PC-9 (cell line): Measurements from ENCODE around the gene RASGEF1C. TPM values are rescaled to one million over a fixed set of nuclear protein-coding genes. Genes with fewer than 3 reads are reported as not detected.

Source experiments
- BruUV-seq: library from RNA; stranded (reverse); fragments of 400-500 nt; replicated peaks from 2 replicates; lab custom pipeline; 2021; lab: Mats Ljungman, UMichigan
- CTCF ChIA-PET: fragments of 300-600 bp; sonication (Branson Sonifier 250); formaldehyde crosslinking; loops from one replicate; lab custom pipeline; 2022; ENCODE audit warnings: antibody characterized with exemption; lab: Charles Lee
- POLR2A ChIA-PET: fragments of 300-600 bp; sonication (Branson Sonifier 250); formaldehyde crosslinking; loops from one replicate; lab custom pipeline; 2022; ENCODE audit warnings: antibody characterized with exemption; ENCODE audit not compliant: unreplicated experiment; lab: Charles Lee
- DNase-seq, 2 experiments: peaks; one replicate each; pipeline versions ENCODE4 v3.0.0 to v3.0.0-alpha.2; 2015 to 2022; ENCODE audit warnings: mixed read lengths in 1 of 2
- H2AFZ ChIP-seq: fragments of 200-600 bp; sonication (generic); 2 replicates; pipeline ENCODE4 v1.8.1; 2017; ENCODE audit warnings: antibody characterized with exemption
- H3F3A ChIP-seq: fragments of 200-600 bp; sonication (generic); 2 replicates; pipeline ENCODE4 v1.8.1; 2017; ENCODE audit warnings: antibody characterized with exemption, mild to moderate bottlenecking, low read depth; ENCODE audit not compliant: insufficient read depth
- H3K27ac ChIP-seq: fragments of 200-600 bp; sonication (generic); 2 replicates; pipeline ENCODE4 v1.6.1; 2016; ENCODE audit warnings: mixed run types
- H3K27me3 ChIP-seq: fragments of 200-600 bp; sonication (generic); 2 replicates; pipeline ENCODE4 v1.6.1; 2016; ENCODE audit warnings: low read depth, mixed run types; ENCODE audit not compliant: insufficient read depth
- H3K36me3 ChIP-seq: fragments of 200-600 bp; sonication (generic); 2 replicates; pipeline ENCODE4 v1.6.1; 2016; ENCODE audit warnings: low read depth, mixed run types
- H3K4me1 ChIP-seq: fragments of 200-600 bp; sonication (generic); replicated peaks from 2 replicates; pipeline ENCODE4 v1.6.1; 2016; ENCODE audit warnings: mixed run types; ENCODE audit not compliant: insufficient read depth
- H3K4me2 ChIP-seq: fragments of 200-600 bp; sonication (generic); 2 replicates; pipeline ENCODE4 v1.6.1; 2017; ENCODE audit warnings: mixed run types
- H3K4me3 ChIP-seq: fragments of 200-600 bp; sonication (generic); 2 replicates; pipeline ENCODE4 v1.6.1; 2016; ENCODE audit warnings: mixed run types
- H3K79me2 ChIP-seq: fragments of 200-600 bp; sonication (generic); 2 replicates; pipeline ENCODE4 v1.6.1; 2017; ENCODE audit warnings: low read depth, mixed run types
- H3K9me2 ChIP-seq: fragments of 200-600 bp; sonication (generic); 2 replicates; pipeline ENCODE4 v1.8.1; 2017; ENCODE audit warnings: mild to moderate bottlenecking; ENCODE audit not compliant: insufficient read depth
- H3K9me3 ChIP-seq: fragments of 200-600 bp; sonication (generic); 2 replicates; pipeline ENCODE4 v1.8.1; 2016; ENCODE audit warnings: low read depth; ENCODE audit not compliant: insufficient read depth
- H4K20me1 ChIP-seq: fragments of 200-600 bp; sonication (generic); 2 replicates; pipeline ENCODE4 v1.8.1; 2017; ENCODE audit not compliant: insufficient read depth
- EZH2 ChIP-seq: fragments of 200-600 bp; sonication (generic); IDR thresholded peaks from 2 replicates; pipeline ENCODE4 v1.8.0; 2017; ENCODE audit warnings: antibody characterized with exemption, low read depth
- intact Hi-C: fragments of 100-400 bp; cut with micrococcal nuclease; formaldehyde crosslinking; loops from one replicate; pipeline ENCODE4 v1.10.0; 2022; ENCODE audit not compliant: unreplicated experiment
- total RNA-seq: library from RNA; stranded (reverse); gene quantifications from 2 replicates; pipeline ENCODE4 v1.2.3, GENCODE V29; 2021
- TF ChIP-seq, protein P1 (sequence below): fragments of 200-600 bp; sonication (generic); conservative IDR thresholded peaks from 2 replicates; pipeline ENCODE4 v1.6.1; 2017; ENCODE audit warnings: mixed run types, antibody characterized with exemption, mild to moderate bottlenecking, moderate library complexity

The RASGEF1C gene
- total RNA-seq, 1 experiment from 2014 or later = not detected

DNA sequence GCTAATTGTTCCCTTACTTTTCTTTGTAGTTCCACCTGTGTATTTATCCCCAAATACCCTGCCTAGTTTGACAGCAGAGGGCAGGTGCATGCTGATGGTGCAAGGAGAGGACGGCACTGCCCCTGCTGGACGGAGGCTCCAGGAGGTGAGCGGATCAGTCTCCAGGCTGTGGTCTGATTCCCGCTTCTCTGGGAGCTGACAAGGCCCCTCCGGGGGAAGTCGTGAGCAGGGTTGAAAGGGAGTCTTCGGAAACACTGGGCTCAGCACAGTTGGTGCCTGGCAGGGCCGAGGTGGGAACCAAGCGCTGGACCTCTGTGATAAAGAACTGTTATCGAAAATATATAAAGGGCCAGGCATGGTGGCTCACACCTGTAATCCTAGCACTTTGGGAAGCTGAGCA lies 52.9 kb downstream of the RASGEF1C start:
- intact Hi-C loops = no loop called here
- no peak for TF ChIP-seq EZH2
- TF ChIP-seq, protein P1, sequence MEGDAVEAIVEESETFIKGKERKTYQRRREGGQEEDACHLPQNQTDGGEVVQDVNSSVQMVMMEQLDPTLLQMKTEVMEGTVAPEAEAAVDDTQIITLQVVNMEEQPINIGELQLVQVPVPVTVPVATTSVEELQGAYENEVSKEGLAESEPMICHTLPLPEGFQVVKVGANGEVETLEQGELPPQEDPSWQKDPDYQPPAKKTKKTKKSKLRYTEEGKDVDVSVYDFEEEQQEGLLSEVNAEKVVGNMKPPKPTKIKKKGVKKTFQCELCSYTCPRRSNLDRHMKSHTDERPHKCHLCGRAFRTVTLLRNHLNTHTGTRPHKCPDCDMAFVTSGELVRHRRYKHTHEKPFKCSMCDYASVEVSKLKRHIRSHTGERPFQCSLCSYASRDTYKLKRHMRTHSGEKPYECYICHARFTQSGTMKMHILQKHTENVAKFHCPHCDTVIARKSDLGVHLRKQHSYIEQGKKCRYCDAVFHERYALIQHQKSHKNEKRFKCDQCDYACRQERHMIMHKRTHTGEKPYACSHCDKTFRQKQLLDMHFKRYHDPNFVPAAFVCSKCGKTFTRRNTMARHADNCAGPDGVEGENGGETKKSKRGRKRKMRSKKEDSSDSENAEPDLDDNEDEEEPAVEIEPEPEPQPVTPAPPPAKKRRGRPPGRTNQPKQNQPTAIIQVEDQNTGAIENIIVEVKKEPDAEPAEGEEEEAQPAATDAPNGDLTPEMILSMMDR = no peak
- Histone ChIP-seq H3K27me3 (peaks cover 52% of the 10 kb centered on the region), H3K4me3 (no peak overlapping the region), H3F3A (no peaks in the 10 kb centered on the region), H3K36me3 (no peaks in the 10 kb centered on the region), H3K4me2 (no peak overlapping the region), H3K27ac (no peak overlapping the region), H3K79me2 (no peaks in the 10 kb centered on the region), H3K9me2 (no peaks in the 10 kb centered on the region), H3K4me1 (no peaks in the 10 kb centered on the region), H2AFZ (no peak overlapping the region), H4K20me1 (no peaks in the 10 kb centered on the region), H3K9me3 (no peaks in the 10 kb centered on the region)
- no TSS peak for BruUV-seq
- CTCF ChIA-PET = no interaction called here
- DNase-seq = no peak
- POLR2A ChIA-PET = no interaction called here

DNA sequence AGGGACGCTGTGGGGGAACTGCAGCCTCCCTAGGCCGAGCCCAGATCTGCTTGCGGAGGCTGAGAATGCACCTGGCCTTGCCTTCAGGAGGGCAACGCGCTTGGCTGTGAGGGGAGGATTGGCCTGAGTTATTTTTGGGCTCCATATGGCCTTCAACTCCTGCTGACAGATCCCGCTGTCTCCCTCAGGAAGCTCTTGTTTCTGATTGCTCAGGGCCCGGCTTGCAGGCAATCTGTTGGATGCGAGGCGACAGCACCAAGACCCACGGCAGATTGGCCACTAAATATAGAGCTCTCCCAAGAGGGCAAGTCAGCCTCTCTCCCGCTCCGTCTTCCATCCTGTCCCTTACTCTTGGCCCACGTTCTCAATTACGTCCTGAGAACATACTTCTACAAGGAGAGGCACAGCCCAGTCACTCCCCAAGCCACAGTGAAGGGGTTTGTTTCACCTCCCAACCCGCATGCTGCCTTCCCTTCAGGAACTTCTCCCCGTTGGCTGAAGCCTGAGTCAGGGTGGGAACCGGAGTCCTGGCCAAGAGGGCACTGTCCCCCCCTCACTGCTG lies 53.6 kb downstream of the RASGEF1C start:
- POLR2A ChIA-PET = no interaction called here

DNA sequence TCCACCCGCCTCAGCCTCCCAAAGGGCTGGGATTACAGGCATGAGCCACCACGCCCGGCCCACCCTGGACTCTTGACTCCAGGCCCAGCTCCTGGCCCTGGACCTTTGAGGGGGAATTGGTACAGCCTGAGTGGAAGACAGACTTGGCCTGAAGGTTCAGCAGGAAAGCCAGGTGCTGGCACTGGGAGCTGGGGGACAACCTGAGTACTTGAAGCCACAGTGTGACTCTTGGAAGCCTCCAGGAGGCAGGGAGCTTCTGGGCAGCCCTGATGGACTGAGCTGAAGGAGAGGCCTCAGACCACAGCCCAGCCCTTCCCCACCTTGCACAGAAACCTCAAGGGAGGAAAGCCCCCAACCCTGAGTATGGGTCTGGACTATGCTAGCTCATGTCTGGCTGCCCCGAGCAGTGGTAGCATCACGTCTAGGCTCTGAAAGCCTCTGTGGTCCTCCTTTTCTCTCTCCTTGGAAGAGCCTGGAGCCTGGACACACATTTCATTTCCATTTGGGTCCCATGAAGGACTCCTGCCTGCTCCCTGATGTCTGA lies 54.1 kb downstream of the RASGEF1C start:
- ChIA-PET CTCF (no interaction called here), POLR2A (no interaction called here)
- no peaks in the 10 kb centered on the region for H3K9me3 ChIP-seq
- BruUV-seq = no TSS peak
- no peaks in the 10 kb centered on the region for H4K20me1 ChIP-seq
- H3K27ac ChIP-seq = no peak overlapping the region
- no peaks in the 10 kb centered on the region for H3K79me2 ChIP-seq
- H3K4me2 ChIP-seq = no peak overlapping the region
- no peak overlapping the region for H2AFZ ChIP-seq
- H3F3A ChIP-seq = no peaks in the 10 kb centered on the region
- no peak for DNase-seq
- H3K27me3 ChIP-seq = peaks cover 57% of the 10 kb centered on the region
- no peaks in the 10 kb centered on the region for H3K36me3 ChIP-seq
- intact Hi-C loops = no loop called here
- H3K9me2 ChIP-seq = no peaks in the 10 kb centered on the region
- TF ChIP-seq EZH2 = no peak
- TF ChIP-seq, protein P1 = no peak
- H3K4me1 ChIP-seq = no peaks in the 10 kb centered on the region
- no peak overlapping the region for H3K4me3 ChIP-seq

More for the DNA sequence above, 53.6 kb downstream of the RASGEF1C start:
- no TSS peak for BruUV-seq
- no peaks in the 10 kb centered on the region for H3K36me3 ChIP-seq
- TF ChIP-seq EZH2 = no peak
- TF ChIP-seq, protein P1 = no peak
- no peaks in the 10 kb centered on the region for H3K79me2 ChIP-seq
- H3K9me2 ChIP-seq = no peaks in the 10 kb centered on the region
- H3K4me1 ChIP-seq = no peaks in the 10 kb centered on the region
- CTCF ChIA-PET = no interaction called here
- H3K4me2 ChIP-seq = no peak overlapping the region
- H3K27me3 ChIP-seq = peaks cover 52% of the 10 kb centered on the region
- no peak overlapping the region for H2AFZ ChIP-seq
- no peaks in the 10 kb centered on the region for H3F3A ChIP-seq
- intact Hi-C loops = no loop called here
- no peaks in the 10 kb centered on the region for H4K20me1 ChIP-seq
- H3K4me3 ChIP-seq = no peak overlapping the region
- H3K9me3 ChIP-seq = no peaks in the 10 kb centered on the region
- no peak overlapping the region for H3K27ac ChIP-seq
- no peak for DNase-seq
